NK-92 (cell line): ENCODE data around the gene MAPK6.

Experiments
- DNase-seq: peaks from one replicate; lab custom pipeline; 2025; ENCODE audit not compliant: unreplicated experiment; lab: John Stamatoyannopoulos, UW

MAPK6 gene

GRCh38 chr15:52102463-52102862 is 83.4 kb downstream of the MAPK6 start:
- no peak for DNase-seq

GRCh38 chr15:52103217-52104207 is 84.5 kb downstream of the MAPK6 start:
- no peak for DNase-seq

- no peak for DNase-seq
Observed at GRCh38 chr15:52104532-52105004, 85.5 kb downstream of the MAPK6 start.

DNA sequence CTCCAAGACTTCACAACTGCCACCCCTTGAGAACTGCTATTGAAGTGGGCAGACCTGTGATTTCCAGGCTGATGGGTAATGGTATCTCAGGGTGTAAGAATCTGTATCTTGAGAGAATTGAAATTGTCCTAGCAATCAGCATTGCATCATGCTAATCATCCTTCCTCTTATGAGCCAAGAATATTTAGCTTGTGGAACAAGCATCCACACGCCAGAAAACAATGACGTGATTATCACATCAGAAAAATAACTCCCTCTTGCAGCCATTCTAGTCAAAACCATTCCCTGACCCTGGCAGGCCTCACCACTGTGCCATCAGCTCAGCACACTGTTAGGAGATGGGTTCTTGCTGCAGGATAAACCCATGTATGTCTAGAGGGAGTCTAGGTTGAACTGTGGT is 86.8 kb downstream of the MAPK6 start:
- DNase-seq = no peak

DNA sequence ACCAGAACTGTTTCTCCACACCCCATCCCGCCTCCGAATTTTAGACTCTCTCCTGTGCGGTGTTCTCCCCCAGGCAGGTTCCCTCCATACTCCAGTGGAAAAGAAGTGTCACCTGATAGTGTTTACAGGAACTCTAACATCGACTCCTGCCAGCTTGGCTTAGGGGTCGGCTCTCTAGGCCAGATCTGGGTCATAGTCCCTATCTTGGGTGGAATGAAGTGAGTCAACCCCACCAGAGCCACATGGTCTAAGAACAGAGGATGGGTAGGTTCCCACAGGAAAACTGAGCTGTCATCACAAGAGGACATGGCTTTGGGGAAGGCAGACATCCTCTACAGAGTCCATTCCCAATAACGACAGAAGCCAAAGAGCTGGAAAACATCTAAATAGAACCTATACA is 87.6 kb downstream of the MAPK6 start:
- no peak for DNase-seq

- no peak for DNase-seq
Observed at GRCh38 chr15:52107238-52107637, 88.2 kb downstream of the MAPK6 start.

DNA sequence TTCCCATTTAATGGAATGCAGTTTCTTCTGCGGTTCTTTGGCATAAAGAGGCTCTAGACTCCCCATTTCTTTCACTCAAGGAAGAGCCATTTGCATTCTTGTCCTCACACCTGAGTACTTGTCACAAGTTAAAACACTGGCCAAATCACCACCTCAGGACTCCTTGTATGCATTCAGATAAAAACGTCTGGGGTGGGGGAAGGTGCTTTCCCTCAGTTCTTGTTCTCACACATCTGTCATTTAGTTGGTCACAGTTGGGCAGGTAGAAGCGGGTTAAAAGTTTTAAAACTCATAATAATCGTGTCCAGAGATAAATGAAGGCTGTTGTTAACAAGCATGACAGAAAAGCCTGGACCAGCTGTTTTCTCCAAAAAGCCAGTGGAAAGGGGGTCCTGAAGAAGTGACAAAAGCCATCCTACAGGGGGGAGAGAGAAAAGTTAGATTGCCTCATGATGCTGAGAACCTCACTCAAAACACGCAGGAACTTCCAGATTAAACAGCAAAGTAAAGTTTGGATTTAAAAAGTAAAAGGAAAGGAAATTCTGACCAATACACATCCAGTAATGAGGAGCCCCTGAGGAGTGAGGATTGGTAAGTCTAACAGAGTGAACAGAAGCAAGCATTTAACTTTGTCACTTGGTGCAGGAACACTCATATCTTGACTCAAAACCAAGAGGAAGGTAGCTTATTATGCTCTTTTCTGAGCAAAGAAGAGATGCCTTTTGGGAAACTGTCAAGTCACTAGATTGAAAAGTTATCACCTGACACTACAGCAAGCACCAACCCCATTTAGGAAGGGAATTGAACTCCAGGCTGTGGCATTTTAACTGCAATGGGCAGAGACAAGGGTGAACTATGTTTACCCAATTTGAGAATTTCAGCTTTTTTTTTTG is 90.8 kb downstream of the MAPK6 start:
- DNase-seq = no peak

DNA sequence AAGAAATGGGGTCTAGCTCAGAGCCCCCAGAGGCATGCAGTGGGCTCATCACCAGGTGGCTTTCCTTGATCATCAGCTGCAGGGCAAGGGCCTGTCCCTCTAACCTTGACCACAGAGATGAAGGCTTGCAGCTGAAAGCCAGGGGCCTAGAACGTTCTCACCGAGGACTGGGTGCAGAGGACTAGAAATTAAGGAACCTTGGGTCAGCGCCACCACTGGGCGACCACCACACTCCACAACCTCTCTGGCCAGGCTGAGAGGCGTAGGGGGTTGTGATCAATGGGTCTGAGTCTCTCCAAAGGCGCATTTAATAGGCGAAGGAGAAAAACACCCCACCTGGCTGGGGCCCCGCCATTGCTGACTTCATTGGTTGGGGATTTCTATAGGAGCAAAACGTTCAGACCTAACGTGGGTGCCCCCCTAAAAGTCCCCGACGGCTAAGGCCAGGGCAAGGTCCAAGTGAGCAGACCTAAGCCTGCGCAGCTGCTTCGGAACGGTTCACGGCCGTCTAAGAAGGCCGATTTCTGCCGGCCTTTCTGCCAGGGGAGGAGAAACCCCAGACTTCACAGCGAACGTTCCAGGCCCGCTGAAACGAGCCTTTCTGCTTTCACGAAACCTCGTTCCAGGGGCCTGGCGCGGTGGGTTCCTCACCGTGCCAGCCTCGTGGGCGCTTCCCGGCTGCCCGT is 92.6 kb downstream of the MAPK6 start:
- no peak for DNase-seq

DNA sequence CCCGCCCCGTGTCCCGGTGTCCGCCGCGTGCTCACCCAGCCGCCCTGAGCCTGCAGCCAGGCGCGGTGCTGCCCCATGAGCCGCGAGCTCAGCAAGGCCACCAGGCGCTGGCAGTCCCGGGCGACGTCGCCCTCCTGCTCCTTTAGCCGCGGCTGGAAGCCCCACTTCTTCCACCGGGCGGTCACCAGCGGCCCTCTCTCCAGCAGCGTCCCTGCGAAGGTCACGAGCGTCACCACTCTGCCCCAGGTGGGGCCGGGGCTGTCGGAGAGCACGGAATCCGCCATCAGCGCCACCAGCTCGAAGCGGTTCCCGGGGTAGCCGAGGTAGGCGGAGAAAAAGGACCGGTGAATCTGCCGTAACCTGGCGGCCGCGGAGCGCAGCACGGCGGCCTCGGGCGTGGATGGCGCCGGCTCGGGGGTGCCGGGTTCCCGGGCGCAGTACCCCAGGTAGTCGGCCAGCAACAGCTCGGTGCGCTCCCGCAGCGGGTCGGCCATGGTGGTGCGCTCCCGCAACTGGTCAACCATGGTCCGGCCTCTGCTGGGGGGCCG is 93.3 kb downstream of the MAPK6 start:
- no peak for DNase-seq

GRCh38 chr15:52113235-52113634 is 94.2 kb downstream of the MAPK6 start:
- no peak for DNase-seq

- DNase-seq = no peak
Observed at GRCh38 chr15:52113708-52114107, 94.7 kb downstream of the MAPK6 start.

GRCh38 chr15:52114261-52115055 is 95.4 kb downstream of the MAPK6 start:
- no peak for DNase-seq

DNA sequence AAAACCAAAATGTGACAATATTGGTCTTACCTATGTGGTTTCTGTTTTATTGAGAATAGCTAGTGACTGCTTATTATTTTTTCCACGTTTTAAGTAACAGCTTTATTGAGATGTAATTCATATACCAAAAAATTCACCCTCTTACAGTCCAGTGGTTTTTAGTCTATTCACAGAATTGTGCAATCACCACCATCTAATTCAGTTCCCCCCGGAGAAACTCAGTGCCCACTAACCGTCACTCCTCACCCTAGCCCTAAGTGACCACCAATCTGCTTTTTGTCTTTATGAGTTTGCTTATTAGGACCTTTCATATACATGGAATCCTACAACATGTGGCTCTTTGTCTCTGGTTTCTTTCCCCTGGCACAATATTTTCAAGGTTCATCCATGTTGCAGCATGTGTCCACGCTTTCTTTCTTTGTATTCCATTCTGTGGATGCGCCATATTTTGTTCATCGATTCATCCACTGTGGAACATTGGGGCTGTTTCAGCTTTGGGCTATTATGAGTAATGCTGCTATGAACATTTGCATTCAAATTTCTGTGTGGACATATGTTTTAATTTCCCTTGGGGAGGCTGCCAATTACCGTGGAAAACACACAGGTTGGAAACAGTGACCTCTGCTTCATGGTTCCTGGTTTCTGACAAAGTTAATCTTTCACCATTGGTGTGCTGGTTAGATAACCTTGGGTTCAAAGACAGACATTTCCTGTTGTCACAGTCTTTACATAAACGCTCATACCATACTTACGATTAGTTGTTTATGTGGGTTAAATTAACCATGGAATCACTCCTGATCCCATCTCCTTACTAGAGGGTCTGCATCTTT is 96.8 kb downstream of the MAPK6 start:
- no peak for DNase-seq
